Subcutaneous abdominal adipose tissue (tissue), 5 donors: Measurements from ENCODE around the gene INO80.
"Not testable (repeated sequence)": the region's sequence is repeated elsewhere in the genome, so short reads cannot be mapped to it uniquely, and the experiment has no call there.

ENCODE experiments used
- H3K27ac ChIP-seq: one replicate; pipeline ENCODE4 v1.7.0; 2013; ENCODE audit warnings: low read depth, mild to moderate bottlenecking, inconsistent platforms, low read length, moderate library complexity
- H3K27me3 ChIP-seq, 5 donors: one replicate each; pipeline ENCODE4 v1.7.0; 2013; ENCODE audit warnings: low read length in 5 of 5, inconsistent platforms in 1 of 5; ENCODE audit not compliant: control insufficient read depth in 5 of 5, insufficient read depth in 4 of 5
- H3K36me3 ChIP-seq, 5 donors: one replicate each; pipeline ENCODE4 v1.7.0; 2013; ENCODE audit warnings: low read length in 5 of 5; ENCODE audit not compliant: control insufficient read depth in 5 of 5, insufficient read depth in 5 of 5
- H3K4me1 ChIP-seq, 5 donors: one replicate each; pipeline ENCODE4 v1.7.0; 2013; ENCODE audit warnings: low read length in 5 of 5, mild to moderate bottlenecking in 3 of 5, moderate library complexity in 1 of 5; ENCODE audit not compliant: control insufficient read depth in 5 of 5, insufficient read depth in 5 of 5
- H3K4me3 ChIP-seq, 5 donors: one replicate each; pipeline ENCODE4 v1.7.0; 2013; ENCODE audit warnings: low read length in 5 of 5, low read depth in 1 of 5
- H3K9ac ChIP-seq, 5 donors: one replicate each; pipeline ENCODE4 v1.7.0; 2013; ENCODE audit warnings: low read length in 5 of 5, mild to moderate bottlenecking in 4 of 5, moderate library complexity in 3 of 5
- H3K9me3 ChIP-seq, 5 donors: one replicate each; pipeline ENCODE4 v1.7.0; 2013; ENCODE audit warnings: low read length in 5 of 5; ENCODE audit not compliant: control insufficient read depth in 5 of 5
- donor health status: healthy.
- donor health status: healthy.
- donor health status: healthy.
- donor health status: healthy.
- donor health status: healthy.

The INO80 gene

GRCh38 chr15:40955141-40955903 is 160.8 kb downstream of the INO80 start:
- H3K27me3 ChIP-seq: no peaks in the 10 kb centered on the region
- H3K4me1 ChIP-seq: peaks cover 0 to 57% (median 25%) of the 10 kb centered on the region in 5 donors
- H3K36me3 ChIP-seq: no peaks in the 10 kb centered on the region
- no peak overlapping the region for H3K4me3 ChIP-seq
- H3K9ac ChIP-seq: no peak overlapping the region
- no peak overlapping the region for H3K27ac ChIP-seq
- no peaks in the 10 kb centered on the region for H3K9me3 ChIP-seq

DNA sequence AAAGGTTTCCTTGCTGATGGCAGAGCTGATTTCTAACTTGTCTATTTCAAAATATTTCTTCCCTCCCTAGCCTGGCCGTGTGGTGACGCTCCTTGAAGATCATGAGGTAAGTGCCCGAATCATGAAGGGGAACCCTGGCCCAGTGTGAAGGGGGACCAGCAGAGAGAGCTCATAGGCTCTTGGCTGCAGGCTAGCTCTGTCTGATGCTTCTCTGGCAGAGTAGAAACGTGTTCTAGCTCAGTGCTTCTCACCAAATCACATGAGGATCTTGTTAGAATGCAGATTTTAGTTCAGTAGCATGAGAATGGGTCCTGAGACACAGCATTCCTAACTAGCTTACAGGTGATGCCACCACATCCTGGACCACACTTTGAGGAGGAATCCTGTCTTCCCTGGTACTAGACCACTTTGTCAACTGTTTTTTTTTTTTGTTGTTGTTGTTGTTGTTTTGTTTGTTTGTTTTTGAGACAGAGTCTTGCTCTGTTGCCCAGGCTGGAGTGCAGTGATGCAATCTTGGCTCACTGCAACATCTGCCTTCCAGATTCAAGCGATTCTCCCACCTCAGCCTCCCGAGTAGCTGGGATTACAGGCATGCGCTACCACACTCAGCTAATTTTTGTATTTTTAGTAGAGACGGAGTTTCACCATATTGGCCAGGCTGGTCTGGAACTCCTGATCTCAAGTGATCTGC is 161.8 kb downstream of the INO80 start:
- not testable (repeated sequence) for H3K9ac ChIP-seq, H3K27me3 ChIP-seq, H3K9me3 ChIP-seq, H3K36me3 ChIP-seq, H3K27ac ChIP-seq
- Histone ChIP-seq H3K4me1 (peaks cover 0 to 66% (median 32%) of the 10 kb centered on the region in 5 donors), H3K4me3 (peak overlapping the region in 2 of 5 donors; percentile 59 to 78)

GRCh38 chr15:40953713-40954074 is 162.4 kb downstream of the INO80 start:
- peak overlapping the region in 2 of 5 donors; percentile 37 to 71 for H3K9ac ChIP-seq
- H3K9me3 ChIP-seq: no peaks in the 10 kb centered on the region
- peaks cover 0 to 69% (median 35%) of the 10 kb centered on the region in 5 donors for H3K4me1 ChIP-seq
- no peaks in the 10 kb centered on the region for H3K36me3 ChIP-seq
- H3K4me3 ChIP-seq: peak overlapping the region; percentile 59 to 78 (median 74)
- H3K27ac ChIP-seq: no peak overlapping the region
- no peaks in the 10 kb centered on the region for H3K27me3 ChIP-seq

DNA sequence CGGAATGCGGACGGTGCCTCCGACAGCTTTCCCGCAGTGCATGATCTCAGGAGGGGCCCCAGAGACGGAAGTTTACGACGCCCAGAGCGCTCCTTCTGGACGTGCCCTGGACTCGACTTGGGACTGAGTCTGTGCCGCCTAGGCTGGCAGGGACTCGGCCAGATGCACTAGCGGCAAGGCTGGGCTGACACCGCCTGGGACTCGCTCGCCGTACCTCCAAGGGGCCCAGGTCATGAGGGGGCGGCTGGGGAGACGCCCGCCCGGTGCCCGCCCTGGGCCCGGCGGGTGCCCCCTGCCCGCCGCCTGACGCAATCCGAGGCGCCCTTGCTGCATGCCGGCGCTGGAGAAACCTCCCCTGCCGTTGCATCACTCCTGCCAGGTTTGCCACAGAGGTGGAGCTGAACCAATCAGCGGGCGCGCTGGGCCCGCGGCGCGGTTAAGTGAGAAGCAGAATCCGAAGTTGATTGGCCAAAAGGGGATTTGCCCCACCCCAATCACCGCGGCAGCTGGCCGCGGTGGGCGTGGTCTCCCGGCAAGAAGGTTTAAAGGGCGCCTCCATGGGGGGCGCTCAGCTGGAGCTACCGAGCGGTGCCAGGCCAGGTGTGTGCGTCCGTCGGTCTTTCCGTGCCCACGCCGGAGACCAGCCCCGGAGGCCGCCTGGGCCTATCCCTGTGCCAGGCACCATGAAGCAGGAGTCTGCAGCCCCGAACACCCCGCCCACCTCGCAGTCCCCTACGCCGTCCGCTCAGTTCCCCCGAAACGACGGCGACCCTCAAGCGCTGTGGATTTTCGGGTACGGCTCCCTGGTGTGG is 163.0 kb downstream of the INO80 start, which contains the start of gene CHAC1:
Gene CHAC1, plus strand, starts transcription at position 571 of the 812 bp plus-strand sequence. Its CDS starts 113 bp downstream, at position 684.
- Histone ChIP-seq H3K4me1 (peaks cover 0 to 68% (median 35%) of the 10 kb centered on the region in 5 donors), H3K9ac (peak within 1 kb of the TSS in 3 of 5 donors; percentile 45 to 71 (median 71)), H3K36me3 (no peaks in the 10 kb centered on the region), H3K9me3 (no peaks in the 10 kb centered on the region), H3K4me3 (peak within 1 kb of the TSS; percentile 63 to 78 (median 74)), H3K27ac (peak within 1 kb of the TSS; percentile 69), H3K27me3 (no peaks in the 10 kb centered on the region)

GRCh38 chr15:40952301-40952900 is 163.7 kb downstream of the INO80 start:
- Histone ChIP-seq H3K4me3 (peak overlapping the region; percentile 63 to 78 (median 74)), H3K4me1 (peaks cover 0 to 61% (median 34%) of the 10 kb centered on the region in 5 donors), H3K27me3 (no peaks in the 10 kb centered on the region), H3K27ac (peak overlapping the region; percentile 69), H3K9ac (peak overlapping the region in 3 of 5 donors; percentile 45 to 71 (median 71)), H3K9me3 (no peaks in the 10 kb centered on the region), H3K36me3 (no peaks in the 10 kb centered on the region)

GRCh38 chr15:40951764-40952163 is 164.3 kb downstream of the INO80 start:
- Histone ChIP-seq H3K36me3 (no peaks in the 10 kb centered on the region), H3K9me3 (no peaks in the 10 kb centered on the region), H3K4me3 (no peak overlapping the region), H3K4me1 (peaks cover 0 to 54% (median 29%) of the 10 kb centered on the region in 5 donors), H3K27ac (no peak overlapping the region), H3K9ac (no peak overlapping the region), H3K27me3 (no peaks in the 10 kb centered on the region)

GRCh38 chr15:40949756-40950207 is 166.3 kb downstream of the INO80 start:
- Histone ChIP-seq H3K36me3 (no peaks in the 10 kb centered on the region), H3K4me1 (peaks cover 0 to 38% (median 27%) of the 10 kb centered on the region in 5 donors), H3K27ac (no peak overlapping the region), H3K9ac (no peak overlapping the region), H3K27me3 (no peaks in the 10 kb centered on the region), H3K4me3 (no peak overlapping the region), H3K9me3 (no peaks in the 10 kb centered on the region)

DNA sequence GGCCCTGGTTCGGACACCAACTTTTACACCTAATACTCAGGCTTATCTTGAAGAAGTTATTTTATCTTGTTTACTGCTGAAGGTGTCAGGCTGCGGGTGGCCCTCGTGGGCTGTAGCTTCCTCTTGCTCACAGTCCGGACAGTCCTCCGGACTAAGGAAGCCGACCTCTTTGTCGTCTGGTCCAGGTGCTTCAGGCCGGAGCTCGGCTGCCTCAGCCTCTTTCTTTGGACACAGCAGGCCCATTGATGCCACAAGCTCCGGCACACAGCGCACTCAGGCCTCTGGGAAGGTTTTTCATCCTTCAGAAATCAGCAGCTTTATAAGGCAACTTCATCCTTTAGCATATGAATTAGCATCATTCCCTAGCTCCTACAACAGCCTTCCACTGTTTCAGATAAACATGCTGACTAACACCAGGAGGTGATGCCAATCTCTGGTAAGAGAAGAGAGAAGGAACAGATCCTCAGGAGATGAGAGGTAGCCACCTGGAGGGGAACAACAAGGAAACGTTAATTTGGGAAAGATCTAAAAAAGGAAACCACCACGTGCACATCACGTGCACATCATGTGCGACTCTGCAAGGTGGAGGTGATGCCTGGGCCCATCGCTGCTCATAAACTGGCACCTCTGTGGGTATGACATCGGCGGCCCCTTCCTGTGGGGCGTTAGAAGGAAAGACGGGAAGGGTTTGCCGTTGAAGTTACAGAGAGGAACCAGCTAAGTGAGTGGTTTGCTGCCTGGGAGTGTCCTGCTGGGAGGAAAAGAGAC is 167.2 kb downstream of the INO80 start:
- Histone ChIP-seq H3K27me3 (peaks cover 0 to under 1% (median 0%) of the 10 kb centered on the region in 5 donors), H3K9me3 (no peaks in the 10 kb centered on the region), H3K4me3 (no peak overlapping the region), H3K36me3 (no peaks in the 10 kb centered on the region), H3K9ac (no peak overlapping the region), H3K4me1 (peaks cover 0 to 33% (median 27%) of the 10 kb centered on the region in 5 donors), H3K27ac (no peak overlapping the region)
